Retinal pigment epithelial cell (primary cell): ENCODE results near the gene CTNNBL1.

ENCODE experiments used
- DNase-seq: peaks from one replicate; pipeline ENCODE4 v3.0.0-alpha.2; 2010; ENCODE audit warnings: low read depth
- H3K4me3 ChIP-seq: 2 replicates; pipeline ENCODE4 v1.5.1; 2011; ENCODE audit warnings: mild to moderate bottlenecking, low read length, control low read depth, moderate library complexity
- TF ChIP-seq, protein P1 (sequence below): conservative IDR thresholded peaks from 2 replicates; pipeline ENCODE4 v1.5.1; 2011; ENCODE audit warnings: low read depth, low read length, control low read depth, inconsistent platforms

The CTNNBL1 gene

DNA sequence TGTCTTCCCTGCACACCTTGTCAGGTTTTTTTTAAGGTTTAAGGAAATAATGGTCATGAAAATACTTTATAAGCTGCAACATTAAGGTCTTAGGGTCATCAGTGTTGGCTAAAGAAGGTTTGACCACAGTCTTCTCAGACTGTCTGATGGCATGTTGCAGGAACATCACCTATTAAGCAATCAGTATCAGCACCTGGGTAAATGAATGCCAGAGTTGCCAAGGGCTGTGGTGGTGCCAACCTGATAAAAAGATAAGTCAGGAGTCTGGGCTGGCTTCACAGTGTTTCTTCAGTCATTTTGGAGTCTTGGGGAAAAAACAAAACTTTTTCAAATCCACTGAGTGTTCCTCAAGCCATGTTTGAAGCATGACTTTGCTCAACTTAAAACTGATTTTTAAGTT, 147.6 kb downstream of the CTNNBL1 start:
- TF ChIP-seq, protein P1, sequence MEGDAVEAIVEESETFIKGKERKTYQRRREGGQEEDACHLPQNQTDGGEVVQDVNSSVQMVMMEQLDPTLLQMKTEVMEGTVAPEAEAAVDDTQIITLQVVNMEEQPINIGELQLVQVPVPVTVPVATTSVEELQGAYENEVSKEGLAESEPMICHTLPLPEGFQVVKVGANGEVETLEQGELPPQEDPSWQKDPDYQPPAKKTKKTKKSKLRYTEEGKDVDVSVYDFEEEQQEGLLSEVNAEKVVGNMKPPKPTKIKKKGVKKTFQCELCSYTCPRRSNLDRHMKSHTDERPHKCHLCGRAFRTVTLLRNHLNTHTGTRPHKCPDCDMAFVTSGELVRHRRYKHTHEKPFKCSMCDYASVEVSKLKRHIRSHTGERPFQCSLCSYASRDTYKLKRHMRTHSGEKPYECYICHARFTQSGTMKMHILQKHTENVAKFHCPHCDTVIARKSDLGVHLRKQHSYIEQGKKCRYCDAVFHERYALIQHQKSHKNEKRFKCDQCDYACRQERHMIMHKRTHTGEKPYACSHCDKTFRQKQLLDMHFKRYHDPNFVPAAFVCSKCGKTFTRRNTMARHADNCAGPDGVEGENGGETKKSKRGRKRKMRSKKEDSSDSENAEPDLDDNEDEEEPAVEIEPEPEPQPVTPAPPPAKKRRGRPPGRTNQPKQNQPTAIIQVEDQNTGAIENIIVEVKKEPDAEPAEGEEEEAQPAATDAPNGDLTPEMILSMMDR, result no peak
- H3K4me3 ChIP-seq, result no peak overlapping the region
- no peak for DNase-seq

DNA sequence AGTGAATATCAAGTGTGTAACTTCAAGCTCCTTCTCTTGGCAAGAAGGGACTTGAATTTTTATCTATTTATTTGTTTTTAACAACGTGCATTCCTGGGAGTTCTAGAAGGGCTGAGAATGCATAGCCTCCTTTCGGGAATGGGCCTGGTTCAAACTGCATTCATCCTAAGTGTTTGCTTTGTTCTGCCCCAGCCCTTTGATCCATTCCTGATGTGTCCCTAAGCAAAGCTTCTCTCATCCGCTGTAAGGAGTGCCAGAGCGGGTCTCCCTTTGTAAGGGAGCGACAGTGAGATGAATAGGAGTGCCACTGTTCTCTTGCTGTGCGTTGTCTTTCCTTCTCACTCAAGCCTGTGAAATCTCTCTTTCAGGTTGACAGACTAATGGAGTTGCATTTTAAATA, 148.1 kb downstream of the CTNNBL1 start:
- TF ChIP-seq, protein P1, result no peak
- DNase-seq, result no peak
- H3K4me3 ChIP-seq, result no peak overlapping the region

DNA sequence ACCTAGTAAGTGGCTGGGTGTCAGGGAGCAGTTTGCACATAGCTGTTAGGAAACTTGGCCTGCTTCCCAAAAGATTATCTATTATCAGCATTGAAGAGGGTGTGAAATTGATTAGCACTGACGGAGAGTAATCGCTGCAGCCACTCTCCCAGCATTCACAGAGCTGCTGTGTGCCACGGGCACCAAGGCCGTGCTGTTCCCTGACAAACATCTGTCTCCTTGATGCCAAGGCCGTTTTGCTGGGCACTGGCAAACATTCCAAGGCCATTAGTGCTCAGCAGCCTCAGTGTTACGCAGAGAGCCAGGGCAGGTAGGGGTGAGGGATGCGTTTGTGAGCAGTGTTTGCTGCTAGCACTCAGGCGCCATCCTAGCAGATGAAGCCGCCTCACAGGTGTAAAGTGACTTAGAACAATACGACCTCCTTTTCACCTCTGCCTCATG, 151.4 kb downstream of the CTNNBL1 start:
- DNase-seq, result no peak
- no peak overlapping the region for H3K4me3 ChIP-seq
- TF ChIP-seq, protein P1, result no peak

DNA sequence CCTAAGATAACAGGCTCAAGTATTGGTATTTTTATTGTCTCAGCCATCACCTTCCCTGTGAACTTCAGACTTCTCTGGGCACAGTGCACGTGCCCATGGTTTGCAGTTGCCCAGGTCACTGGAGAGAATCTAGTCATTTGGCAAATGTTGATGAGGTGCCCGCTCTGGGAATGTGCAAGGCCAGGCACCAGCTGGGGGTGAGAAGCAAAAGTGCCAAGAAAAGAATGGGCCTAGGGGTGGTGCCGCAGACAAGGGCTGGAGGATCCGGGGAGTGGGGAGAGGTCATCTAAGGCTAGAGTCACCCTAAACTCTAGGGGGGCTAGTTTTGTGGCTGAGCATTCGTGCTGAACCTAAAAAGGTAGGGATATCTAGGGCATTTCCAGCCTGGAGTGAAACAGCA, 152.0 kb downstream of the CTNNBL1 start:
- no peak overlapping the region for H3K4me3 ChIP-seq
- DNase-seq, result no peak
- TF ChIP-seq, protein P1, result no peak

DNA sequence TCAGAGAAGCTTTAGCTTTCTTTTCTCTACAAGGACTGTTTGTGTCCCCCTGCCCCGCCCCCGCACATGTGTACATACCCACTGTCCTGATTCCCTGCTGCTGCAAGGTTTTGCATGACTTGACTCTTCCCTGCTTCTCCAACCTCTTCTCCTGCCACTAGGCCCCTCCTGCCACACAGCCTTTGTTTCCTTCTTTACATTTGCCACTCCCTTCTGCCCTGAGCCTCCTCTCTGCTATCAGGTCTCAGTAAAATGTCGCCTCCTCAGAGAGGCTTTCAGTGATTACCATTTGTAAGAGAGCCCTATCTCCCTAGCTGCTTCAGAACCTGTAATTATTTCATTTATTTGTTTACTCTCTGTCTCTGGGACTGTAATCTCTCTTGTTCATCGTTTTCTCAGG, 152.7 kb downstream of the CTNNBL1 start:
- TF ChIP-seq, protein P1, result no peak
- no peak for DNase-seq
- H3K4me3 ChIP-seq, result no peak overlapping the region

DNA sequence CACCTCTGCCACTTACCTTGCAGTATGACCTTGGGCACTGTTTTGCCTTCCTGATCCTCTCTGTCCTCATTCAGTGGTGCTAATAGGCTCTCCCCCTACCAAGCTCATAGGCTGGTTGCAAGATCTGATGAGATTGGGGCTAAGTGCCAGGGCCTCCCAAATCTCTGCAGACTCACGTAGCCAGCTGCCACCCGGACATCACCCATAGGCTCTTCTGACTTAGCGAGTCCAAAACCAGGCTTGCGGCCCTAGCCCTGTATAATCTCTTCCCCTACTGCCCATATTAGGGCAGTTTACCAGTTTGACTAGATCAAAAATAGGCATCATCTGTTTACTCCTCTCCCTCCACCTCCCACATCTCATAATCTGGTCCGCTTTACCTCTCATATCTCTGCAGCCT, 154.9 kb downstream of the CTNNBL1 start:
- TF ChIP-seq, protein P1, result no peak
- no peak for DNase-seq
- H3K4me3 ChIP-seq, result no peak overlapping the region

DNA sequence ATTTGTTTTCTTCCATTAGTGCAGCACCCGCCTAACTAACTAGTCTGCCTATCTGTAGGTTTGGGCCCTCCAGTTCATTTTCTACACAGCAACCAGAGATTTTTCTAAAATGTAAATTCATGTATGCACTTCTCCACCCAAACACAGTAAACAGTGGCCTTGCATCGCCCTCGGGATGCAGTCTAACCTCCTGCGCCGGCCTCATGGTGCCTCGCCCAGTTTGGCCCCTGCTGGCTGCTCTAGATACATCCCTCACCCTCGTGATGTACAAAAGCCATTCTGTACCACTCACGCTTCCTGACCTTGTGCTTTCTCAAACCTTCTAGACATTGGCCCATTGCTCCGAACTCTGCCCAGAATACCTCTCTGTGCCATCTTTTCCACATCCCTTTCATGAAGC, 155.3 kb downstream of the CTNNBL1 start:
- TF ChIP-seq, protein P1, result no peak
- H3K4me3 ChIP-seq, result no peak overlapping the region
- no peak for DNase-seq
